Left kidney (tissue), 2 donors: ENCODE results near the gene CCDC158. TPM values are rescaled to one million over a fixed set of nuclear protein-coding genes. Genes with fewer than 3 reads are reported as not detected.
A peak's percentile ranks its signal among the peaks of the same experiment; 100 is the strongest.
"Not testable (repeated sequence)": the region's sequence is repeated elsewhere in the genome, so short reads cannot be mapped to it uniquely, and the experiment has no call there.

Experiments
- DNase-seq: peaks from one replicate; pipeline ENCODE4 v3.0.0-alpha.2; 2013
- polyA plus RNA-seq: library from polyadenylated mRNA; unstranded; fragments of 120-200 nt; gene quantifications from one replicate; pipeline ENCODE4 v1.2.1, GENCODE V29; 2013; ENCODE audit not compliant: insufficient read length

CCDC158 gene
- polyA plus RNA-seq, 1 donor: 1.1 TPM

DNA sequence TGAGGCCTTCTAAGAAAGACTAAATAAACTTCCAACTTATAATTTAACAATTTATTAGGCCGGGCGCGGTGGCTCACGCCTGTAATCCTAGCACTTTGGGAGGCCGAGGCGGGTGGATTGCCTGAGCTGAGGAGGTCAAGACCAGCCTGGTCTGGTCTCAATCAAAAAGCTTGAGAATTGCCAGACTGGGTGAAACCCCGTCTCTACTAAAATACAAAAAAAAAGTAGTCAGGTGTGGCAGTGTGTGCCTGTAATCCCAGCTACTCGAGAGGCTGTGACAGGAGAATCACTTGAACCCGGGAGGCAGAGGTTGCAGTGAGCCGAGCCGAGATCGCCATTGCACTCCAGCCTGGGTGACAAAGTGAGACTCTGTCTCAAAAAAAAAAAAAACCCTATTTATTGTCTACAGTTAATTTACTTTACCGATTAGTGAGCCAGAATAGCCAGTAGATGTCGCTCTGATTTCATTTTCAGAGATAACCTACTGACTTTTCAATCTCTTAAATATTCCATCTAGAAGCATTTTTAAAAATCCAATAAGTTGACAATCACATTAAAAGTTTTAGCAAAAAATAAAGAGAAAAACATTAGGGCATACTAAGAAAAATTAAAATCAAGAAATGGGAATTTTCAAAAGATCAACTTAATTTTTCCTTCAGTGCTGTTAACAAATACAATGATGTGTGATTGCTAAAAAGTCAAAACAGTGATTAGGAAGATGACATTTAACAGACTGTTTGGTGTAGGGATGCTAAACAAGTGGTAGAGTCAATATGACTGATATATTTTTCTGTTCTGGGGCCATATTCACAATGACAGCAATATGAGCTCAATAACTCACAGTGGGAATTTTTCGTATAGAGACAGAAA, 9.8 kb upstream of the CCDC158 start:
- DNase-seq: peak; percentile 64

DNA sequence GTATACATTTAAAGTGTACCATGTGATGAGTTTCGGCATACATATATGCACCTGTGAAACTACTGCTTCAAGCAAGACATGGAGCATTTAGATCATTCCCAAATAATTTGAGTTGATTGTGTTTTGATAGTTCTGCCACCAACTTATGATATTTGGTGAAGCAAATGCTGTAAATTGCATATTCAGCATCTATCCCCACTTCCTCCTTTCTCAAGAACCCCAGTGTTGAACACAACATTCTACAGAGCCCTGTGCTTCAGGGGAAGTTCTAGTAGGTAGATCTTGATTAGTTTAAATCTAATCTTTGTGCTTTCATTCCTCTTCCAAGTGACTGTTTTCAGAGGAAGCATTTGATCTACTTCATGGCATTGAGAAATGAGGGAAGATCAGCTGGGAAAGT, 8.7 kb upstream of the CCDC158 start:
- no peak for DNase-seq

DNA sequence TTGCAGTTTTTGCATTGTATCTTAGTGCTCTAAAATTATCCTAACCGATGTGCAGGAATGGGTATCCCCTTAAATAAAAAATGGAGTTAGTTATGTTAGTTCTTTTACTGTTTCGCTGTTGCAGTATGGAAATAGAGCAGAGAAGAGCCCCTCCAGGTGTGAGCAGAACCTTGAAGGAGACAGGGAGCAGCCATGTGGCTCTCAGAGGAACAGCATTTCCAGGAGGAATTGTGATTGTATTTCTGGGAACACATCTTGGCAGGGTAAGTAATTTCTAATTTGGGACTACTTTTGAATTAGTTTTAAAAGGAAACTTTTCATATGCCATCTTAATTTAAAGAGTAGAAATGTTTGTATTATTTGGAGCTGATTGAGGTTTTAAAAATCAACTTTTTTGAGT, 5.3 kb upstream of the CCDC158 start:
- no peak for DNase-seq

DNA sequence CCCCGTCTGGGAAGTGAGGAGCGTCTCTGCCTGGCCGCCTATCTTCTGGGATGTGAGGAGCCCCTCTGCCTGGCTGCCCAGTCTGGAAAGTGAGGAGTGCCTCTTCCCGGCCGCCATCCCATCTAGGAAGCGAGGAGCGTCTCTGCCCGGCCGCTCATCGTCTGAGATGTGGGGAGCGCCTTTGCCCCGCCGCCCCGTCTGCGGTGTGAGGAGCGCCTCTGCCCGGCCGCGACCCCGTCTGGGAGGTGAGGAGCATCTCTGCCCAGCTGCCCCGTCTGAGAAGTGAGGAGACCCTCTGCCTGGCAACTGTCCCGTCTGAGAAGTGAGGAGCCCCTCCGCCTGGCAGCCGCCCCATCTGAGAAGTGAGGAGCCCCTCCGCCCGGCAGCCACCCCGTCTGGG, 2.2 kb upstream of the CCDC158 start:
- not testable (repeated sequence) for DNase-seq

DNA sequence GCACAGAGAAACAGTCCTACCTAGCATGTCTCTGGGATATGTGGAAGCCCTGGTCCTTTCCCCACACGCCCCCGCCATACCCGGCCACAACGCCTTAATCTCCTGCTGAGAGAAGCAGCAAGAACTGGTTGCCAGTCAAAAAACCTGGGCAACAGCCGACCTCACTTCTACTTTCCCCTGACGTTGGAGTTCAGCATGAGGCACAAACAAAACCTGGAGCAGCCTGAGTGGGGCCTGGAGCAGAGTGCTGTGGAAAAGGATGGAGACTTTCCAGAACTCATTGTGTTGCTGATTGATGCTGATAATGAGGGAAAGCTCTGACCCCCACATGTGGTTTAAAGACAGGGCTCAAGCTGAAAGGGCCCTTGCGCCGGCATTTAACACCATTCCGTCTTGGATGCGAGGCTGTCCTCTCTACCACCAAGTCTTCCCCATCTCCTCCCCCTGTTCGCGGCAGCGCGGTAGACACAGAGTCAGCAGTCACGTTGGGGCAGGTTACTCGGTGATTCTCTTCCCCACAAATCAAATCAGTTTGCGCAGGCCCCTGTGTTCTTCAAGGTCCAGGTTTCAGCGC, 666 bp downstream of the CCDC158 start:
- DNase-seq: no peak

DNA sequence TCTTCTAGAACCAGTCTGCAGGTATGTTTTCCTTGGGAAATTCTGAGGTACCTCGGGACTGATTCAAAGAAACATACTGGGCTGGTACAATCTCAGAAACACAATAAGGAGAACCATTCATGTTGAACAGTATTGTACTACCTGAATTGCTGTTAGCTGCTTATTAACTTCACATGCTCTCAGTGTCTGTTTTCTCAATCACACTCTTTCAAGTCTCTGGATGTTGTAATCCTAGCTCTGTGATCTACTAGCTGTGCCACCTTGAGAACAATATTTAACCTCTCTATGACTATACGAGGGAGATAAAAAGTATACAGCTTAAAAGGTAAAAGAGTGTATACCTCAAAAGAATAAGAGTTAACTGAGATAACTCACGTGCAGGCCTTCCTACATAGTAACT, 10.3 kb downstream of the CCDC158 start:
- DNase-seq: no peak

DNA sequence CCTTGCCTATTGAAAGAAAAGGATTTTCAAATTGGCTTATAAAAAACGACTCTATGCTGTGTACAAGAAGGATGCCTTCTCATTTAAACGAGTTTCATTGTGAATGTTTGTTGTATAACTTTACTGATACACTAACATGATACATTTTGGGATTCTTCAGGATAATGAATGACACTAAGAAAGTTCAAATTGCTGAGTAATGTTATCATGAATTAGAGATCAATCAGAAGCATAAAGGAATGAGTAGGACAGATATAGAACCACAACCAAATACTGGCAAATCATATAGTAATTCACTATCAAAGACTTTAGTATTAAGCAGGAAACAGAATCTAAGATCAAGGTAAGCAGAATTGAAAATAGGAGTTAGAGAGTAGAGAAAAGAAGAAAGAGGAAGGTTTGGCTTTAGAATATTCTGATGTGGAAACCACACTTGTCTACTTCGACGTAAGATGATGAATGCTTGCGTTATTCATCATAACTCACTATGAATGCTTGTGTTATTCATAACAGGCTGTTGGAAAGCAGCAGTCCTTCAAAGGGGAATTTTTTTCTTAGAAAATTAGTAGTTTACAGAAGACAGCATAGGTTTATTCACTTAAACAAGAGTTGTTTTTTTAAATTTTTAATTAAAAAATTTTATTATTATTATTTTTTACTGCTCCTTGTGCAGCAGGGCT, 13.4 kb downstream of the CCDC158 start:
- DNase-seq: no peak

DNA sequence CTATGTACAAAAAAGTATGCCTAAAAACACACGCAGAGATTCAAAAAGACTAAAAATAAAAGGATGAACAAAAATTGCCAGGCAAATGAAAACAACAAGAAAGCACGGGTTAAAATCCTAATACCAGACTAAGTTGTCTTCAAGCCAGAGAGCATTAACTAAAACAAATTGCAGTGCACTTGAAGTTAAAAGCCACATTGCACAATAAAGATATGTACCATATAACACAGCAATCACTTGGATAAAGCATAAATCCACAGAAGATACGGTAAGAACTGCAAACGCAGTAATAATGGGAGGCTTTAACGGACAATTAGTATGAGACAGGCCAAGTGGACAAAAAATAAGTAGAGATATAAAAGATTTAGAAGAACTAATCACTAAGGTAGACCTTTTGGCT, 14.9 kb downstream of the CCDC158 start:
- DNase-seq: no peak

DNA sequence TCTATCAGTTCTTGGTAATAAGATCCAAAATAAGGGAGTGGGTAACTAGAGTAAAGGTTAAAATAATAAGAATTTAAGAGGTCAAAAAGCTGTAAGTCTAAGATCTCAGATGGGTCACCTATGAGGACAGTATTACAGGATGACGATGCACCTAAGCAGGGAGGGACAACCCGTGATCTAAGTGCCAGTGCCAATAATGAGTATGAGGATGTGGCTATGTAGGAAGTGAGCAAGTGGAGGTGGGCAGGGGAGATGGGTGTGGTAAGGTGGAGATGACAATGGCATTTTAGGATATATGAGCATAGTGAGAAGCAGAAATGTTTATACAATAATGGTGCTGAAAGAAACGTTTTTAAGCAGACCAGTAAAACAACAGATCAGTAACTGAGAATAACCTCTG, 19.3 kb downstream of the CCDC158 start:
- no peak for DNase-seq

DNA sequence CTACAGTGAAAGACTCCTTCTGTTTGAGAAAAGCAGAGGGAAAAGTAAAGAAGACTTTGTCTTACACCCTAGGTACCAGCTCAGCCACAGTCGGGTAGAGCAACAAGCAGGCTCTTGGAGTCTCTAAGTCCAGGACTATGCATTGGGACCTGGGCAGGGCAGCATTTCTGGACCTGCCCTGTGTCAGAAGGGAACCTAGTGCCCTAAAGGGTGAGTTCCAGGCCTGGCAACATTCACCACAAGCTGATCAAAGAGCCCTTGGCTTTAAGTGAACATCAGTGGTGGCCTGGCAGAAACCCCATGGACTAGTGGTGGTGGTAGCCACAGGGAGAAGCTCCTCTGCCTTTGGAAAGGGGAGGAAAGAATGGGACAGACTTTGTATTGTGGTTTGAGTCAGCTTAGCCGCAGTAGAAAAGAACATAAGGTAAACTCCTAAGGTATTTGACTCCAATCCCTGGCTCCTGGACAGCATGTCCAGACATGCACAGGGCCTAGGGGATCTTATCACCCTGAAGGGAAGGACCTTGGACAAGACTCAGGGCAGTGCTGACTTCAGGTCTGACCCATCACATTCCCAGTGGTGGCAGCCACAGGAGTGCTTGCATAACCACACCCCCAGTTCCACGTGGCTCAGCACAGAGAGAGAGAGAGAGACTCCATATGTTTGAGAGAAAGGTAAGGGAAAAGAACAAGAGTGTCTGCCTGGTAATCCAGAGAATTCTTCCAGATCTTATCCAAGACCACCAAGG, 32.6 kb downstream of the CCDC158 start:
- no peak for DNase-seq

DNA sequence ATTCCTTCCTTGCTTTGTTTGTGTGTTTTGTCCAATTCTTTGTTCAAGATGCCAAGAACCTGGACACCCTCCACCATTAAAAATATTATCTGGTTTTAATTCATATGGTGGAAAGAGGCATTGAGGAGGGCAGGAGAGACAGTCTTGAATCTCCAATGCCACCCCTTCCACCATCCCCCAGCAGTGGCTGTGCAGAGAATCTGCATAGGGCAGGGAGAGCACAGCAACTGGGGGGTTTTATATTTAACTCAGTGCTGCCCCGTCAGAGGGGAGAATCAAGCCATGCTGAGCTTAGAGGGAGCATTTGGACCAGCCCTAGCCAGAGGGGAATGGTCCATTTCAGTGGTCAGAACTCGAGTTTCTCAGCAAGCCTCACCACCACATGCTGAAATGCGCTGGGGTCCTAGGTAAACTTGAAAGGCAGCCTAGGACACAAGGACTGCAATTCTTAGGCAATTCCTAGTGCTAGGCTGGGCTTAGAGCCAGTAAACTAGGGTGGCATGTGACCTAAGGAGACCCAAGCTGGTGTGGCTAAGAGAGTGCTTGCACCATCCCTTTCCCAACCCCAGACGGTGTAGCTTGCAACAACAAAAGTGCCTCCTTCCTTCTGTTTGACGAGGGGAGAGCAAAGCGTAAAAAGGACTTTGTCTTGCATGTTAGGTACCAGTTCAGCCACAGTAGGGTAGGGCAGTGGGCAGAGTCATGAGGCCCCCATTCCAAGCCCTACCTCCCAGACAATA, 34.2 kb downstream of the CCDC158 start:
- DNase-seq: no peak

DNA sequence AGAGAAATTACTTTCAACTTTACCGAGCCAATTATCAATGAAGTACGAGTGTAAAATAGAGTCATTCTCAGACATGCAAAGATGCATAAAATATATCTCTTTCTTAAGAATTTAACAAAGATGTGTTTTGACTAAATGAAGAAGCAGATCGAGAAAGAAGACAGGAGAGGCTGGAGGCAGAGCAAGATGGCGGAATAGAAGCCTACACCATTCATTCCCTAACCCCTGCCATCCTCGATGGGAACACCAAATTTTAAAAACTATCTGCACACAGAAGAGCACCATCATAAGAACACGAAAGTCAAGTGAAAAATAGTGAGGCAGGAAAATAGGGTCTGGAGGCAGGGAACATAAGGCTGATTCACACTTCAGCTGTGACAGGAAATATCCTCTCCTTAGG, 35.0 kb downstream of the CCDC158 start:
- DNase-seq: no peak

DNA sequence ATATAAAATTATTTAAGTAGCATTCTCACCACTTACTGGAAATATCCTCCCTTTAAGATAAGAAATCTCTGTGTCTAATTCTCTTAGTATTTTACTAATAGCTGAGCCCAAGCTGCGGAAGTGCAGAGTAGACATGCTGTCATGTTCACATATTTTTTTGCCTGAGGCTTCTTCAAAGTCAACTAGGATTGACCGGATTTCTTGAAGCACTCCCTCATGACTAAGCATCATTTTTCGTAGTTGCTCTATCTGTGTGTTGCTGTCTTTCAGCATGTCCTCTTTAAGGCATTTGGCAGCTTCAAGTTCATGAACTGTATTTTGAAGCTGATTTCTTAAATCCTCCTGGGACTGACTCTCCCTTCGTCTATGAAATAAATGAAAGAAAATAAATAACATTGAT, 36.9 kb downstream of the CCDC158 start:
- DNase-seq: no peak

DNA sequence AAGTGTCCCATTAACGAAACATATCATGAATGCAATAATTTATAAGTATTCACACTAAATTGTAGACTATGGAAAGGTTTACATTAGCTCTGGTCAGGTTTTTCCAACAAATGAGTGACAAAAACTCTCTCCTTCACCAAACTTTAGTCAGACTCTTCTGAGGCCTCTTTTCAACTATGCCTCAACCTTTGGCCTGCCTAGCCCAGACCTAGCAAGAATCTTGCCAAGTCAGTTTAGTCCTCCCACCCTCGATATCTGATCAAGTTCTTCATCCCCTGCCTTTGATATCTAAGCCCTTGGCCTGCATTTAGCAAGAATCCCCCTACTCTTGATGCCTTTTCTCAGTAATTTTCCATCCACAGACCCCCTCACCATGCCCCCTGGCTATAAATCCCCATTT, 37.9 kb downstream of the CCDC158 start:
- DNase-seq: no peak

DNA sequence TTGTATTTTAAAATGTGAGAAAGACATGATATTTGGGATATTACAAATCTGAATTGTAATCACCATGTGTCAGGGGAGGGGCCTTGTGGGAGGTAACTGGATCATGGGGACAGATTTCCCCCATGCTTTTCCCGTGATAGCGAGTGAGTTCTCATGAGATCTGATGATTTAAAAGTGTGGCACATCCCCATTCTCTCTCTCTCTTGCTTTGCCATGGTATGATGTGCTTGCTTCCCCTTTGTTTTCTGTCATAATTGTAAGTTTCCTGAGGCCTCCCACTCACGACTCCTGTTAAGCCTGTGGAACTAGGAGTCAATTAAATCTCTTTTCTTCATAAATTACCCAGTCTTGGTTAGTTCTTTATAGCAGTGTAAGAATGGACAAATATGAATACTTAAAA, 39.0 kb downstream of the CCDC158 start:
- no peak for DNase-seq

DNA sequence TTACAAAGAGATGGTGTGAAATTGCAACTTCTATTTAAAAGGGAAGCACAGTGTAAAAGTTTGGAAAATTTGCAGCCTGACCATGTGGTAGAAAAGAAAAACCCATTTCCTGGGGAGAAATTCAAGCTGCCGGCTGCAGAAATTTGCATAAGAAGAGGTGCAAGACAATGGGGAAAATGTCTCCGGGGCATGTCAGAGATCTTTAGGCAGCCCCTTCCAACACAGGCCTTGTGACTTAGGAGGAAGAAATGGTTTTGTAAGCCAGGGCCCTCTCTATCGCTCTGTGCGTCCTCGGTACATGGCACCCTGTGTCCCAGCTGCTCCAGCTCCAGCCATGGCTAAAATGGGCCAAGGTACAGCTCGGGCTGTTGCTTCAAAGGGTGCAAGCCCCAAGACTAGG, 40.4 kb downstream of the CCDC158 start:
- no peak for DNase-seq

DNA sequence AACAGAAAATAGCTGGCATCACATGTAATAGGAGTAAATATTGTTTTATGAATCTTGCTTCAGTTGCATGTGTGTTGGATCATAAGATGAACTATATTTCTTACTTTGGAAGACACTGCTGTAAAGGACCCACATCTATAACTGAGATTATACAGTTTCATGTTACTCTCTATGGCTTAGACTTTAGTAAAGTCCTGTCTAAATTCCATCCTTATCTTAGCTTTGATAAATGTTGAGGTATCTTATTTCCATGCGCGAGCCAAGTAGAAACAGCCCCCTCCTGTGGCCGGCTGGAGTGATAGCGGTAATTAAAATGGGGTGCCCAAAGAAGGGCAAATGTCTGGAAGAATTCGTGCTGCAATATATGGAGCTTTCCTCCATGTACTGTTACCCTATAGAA, 43.0 kb downstream of the CCDC158 start:
- peak; percentile 33 for DNase-seq

DNA sequence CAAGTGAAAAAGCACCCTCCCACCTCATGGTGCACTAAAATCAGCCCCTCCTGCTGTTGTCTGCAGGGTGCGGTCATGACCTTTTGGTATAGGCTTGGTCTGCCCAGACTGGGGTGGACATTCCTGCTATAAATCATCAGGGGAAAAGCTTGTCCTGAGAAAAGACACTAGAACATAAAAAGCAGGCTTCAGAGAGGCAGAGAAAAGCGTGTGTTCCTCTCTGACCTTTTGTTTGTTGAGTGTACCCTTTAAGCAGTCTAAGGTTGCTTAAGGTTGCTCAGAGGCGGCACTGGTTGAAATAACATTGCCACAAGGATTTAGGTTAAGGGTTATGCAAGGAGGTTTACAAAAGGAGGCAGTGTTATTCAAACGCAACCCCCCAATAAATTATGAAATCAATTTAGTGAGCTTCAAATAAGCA, 43.5 kb downstream of the CCDC158 start:
- no peak for DNase-seq

DNA sequence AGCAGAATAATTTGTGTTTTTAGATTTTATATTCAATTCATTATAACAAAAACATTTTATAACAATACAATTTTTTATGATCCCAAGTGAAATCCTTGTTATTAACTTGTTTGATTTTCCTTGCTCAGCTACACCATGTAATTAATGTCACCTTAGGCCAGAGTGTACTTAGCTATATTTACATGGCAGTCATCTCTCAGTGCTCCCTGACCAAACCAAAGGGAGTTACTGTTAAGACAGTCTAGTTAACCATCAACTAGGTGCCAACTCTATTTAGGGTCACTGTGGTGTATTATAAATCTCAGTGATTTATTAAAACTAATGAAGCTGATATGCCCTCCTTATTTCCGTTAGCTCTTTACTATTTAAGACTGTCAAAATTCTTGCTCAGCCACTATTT, 44.4 kb downstream of the CCDC158 start:
- DNase-seq: no peak

DNA sequence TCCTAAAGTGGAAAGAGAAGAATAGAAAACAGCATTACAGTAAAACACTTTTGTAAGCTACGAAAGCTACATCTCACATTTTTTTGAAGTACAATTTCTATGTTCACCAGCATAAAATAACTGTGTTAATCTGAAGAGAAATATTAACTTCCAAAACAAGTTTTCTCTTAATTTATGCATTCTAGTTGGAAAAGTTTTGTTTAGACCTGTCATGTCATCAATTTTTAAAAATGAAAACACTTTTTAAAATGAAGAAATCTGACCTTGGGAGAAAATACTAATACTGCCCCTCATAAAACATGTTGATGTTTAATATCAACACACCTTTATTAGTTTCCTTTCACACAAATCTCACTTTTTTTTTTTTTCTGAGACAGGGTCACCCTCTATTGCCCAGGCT, 45.2 kb downstream of the CCDC158 start:
- no peak for DNase-seq

DNA sequence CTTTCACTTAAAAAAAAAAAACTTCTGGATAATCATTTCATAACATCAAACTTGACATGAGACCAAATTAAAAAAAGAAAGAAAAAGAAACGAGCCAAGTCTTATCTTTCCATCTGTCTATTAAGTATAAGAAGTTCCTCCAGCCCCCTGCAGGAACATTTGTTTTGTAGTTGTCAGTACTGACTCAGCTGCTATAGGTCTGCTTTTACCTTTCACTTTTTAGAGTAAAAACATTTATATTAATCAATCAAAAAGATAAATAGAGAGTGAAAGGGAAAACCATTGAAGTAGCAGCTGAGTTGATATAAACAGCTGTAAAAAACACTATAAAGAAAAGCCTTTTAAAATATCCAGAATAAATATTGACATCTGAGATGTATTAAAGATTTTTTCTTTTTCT, 46.1 kb downstream of the CCDC158 start:
- no peak for DNase-seq
